GM10266 (cell line): ENCODE measurements around the gene GGACT.

Experiments used
- DNase-seq: peaks from one replicate; pipeline ENCODE4 v3.0.0; 2012; ENCODE audit errors: extremely low spot score
- TF ChIP-seq, protein P1 (sequence below): IDR thresholded peaks from 2 replicates; pipeline ENCODE4 v1.5.1; 2012; ENCODE audit warnings: mild to moderate bottlenecking, low read depth; ENCODE audit not compliant: control insufficient read depth, insufficient read depth; ENCODE audit errors: missing control alignments

GGACT gene

DNA sequence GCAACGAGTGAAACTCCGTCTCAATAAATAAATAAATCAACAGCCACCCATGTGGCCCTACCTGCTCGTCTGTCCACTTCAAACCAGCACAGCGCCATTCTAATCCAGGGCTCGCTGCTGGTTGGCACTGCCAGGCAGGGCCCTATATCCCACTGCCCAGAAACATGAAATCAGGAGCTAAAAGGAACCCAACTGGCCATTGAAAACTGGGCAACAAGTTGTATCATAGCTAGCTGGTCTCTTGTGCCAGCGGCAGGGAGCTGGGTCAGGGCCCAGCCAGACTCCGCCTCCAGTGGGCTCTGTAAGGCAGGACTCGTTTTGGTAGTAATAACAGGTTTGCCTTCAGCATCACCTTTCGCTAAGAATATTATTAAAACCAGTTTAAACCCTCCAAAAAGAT is 39.3 kb downstream of the GGACT start:
- TF ChIP-seq, protein P1, sequence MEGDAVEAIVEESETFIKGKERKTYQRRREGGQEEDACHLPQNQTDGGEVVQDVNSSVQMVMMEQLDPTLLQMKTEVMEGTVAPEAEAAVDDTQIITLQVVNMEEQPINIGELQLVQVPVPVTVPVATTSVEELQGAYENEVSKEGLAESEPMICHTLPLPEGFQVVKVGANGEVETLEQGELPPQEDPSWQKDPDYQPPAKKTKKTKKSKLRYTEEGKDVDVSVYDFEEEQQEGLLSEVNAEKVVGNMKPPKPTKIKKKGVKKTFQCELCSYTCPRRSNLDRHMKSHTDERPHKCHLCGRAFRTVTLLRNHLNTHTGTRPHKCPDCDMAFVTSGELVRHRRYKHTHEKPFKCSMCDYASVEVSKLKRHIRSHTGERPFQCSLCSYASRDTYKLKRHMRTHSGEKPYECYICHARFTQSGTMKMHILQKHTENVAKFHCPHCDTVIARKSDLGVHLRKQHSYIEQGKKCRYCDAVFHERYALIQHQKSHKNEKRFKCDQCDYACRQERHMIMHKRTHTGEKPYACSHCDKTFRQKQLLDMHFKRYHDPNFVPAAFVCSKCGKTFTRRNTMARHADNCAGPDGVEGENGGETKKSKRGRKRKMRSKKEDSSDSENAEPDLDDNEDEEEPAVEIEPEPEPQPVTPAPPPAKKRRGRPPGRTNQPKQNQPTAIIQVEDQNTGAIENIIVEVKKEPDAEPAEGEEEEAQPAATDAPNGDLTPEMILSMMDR, result no peak
- DNase-seq, result no peak

DNA sequence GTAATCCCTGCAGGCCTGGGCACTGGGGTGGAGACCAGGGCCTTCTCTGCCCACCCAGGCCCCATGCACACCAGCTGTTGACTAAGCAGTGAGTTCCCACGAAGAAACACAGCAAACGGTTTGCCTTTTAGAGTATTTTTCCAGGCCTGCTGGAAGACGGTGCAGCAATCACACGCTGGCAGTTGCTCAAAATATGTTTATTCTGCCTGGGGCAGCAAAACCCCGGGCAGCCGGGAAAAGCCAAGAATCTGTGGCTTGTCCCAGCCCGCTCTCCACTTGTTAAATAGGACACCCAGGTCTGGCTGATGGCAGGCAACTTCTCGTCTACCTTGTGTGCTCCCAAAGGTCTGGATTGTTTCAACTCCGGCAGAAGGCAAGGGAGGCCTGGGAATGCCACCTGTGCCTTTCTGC is 40.8 kb downstream of the GGACT start:
- TF ChIP-seq, protein P1, result no peak
- no peak for DNase-seq

DNA sequence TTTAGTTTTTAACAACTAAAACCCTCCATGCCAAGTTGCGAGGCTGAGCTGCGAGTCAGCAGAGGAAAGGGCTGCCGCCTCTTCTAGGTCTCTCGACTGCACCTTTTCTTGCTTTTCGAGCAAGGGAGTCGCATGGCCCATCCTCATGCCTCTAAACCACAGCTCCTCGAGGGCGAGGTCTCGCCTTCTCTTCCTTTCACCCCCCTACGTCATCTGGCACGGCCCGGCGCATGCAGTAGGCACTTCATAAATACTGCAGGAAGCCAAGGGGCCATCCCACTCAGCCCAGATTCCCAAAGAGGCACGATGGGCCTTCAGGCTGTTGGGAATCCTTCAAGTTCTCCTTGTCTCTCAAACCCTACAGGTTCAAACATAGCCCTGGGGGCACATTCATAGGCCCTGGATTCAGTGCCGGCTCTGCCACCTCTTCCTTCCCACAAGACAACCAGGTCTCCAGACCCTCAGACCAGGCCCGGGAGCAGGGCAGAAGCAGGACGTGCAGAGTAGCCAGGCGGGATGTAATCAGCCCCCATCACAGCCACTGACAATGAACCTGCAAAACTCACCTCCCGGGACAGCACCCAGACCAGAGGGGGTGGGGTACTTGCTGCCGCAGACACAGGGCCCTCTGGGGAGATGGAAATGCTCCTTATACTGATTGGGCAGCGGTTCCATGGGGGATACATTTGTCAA is 41.7 kb downstream of the GGACT start:
- DNase-seq, result no peak
- TF ChIP-seq, protein P1, result no peak

DNA sequence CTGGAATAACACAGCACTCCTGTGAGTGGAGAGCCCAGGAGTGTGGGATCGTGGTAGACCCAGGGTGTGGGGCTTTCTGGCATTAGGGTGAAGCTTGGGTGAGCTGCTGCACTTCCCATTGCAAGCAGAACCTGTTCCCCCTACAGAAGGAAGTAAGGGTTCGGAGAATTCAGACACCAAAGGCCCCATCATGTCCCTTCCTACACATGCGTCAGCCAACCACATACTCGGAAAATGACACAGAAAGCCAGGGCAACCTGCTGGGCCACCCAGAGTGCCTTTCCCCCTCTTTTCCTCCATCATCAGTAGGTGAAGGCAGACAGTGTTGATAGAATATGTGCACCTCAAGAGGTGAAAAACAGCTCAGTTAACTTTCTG is 42.9 kb downstream of the GGACT start:
- TF ChIP-seq, protein P1, result no peak
- DNase-seq, result no peak

DNA sequence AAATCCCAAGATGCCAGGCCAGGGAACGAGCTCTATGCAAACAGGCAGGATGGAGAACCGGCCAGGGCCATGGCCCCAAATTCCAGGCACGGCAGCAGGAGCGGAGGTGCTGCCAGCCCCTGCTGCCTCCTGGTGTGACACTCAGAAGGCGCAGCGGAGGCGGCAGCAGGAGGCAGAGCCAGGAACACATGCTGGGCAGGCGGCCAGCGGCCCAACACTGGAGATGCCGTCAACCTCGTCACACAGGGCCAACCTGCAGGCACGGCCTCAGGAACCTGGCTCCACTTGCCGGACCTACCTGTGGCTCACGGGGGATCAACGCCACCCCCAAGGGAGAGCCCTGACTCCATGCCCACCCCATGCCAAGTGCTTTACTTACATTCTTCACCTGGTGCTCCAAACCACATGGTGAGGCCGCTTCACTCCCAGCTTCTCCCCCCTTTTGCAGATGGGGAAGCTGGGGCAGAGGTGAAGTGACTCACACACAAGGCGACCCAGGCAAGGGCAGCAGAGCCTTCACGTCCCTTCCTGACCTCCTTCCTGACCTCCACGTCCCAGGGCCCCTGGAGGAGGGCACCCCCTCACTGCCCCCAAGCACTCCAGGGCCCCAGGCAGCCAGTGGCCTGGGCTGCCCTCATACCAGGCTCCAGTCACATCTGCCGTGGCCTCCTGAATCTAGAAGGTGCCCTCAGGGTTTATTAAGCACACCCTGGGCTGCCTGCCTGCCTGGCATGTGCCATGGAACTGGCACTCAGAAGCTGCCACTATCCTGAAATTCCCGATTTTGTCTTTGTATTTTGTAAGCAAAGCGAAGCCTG is 43.5 kb downstream of the GGACT start:
- no peak for DNase-seq
- TF ChIP-seq, protein P1, result no peak

DNA sequence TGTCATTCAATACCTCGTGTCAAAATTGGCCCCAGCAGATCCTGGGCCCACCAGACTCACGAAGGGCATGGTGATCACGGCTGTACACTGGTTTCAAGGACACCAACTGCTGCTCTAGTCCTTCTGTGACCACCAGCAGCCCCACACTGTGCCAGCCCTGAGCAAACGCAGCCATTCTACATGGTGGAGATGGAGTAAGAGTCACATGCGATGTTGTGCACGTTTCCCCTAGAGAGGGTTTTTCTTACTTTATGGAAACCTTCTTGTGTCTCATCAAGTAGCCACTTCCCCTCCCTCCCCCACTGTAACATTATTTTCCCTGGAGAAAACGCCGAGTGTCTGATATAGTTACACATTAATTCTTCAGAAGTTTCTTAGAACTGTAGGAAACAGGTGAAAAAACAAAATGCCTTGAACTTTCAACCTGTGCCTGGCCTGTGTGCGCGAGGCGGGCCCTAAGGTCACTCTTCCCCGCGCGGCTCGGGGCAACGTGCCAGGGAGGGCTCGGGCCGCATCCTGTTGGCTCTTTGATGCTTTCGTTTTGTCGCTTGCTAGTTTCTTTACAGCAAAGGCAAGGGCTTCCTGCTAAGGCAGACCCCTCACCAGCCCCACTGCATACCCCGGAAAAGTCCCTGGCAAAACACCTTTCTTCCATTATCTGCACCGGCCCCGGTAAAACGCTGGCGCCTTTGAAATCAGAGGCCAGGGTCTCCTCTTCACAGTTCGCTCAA is 44.6 kb downstream of the GGACT start:
- TF ChIP-seq, protein P1, result no peak
- DNase-seq, result no peak
